NCI-H2107 treated with DMSO at 0.1 percent for 48 hours (cell line): ENCODE measurements around the gene ELOVL6.
A peak's percentile ranks its signal among the peaks of the same experiment; 100 is the strongest.
"Not testable (repeated sequence)": the region's sequence is repeated elsewhere in the genome, so short reads cannot be mapped to it uniquely, and the experiment has no call there.

Experiments used
- DNase-seq: peaks from one replicate; lab custom pipeline; 2025; ENCODE audit not compliant: unreplicated experiment; lab: John Stamatoyannopoulos, UW

ELOVL6 gene

GRCh38 chr4:110196871-110197528 is 1.4 kb downstream of the ELOVL6 start:
- peak; percentile 5 for DNase-seq

- DNase-seq: no peak
Measured at GRCh38 chr4:110196206-110196870, 2.1 kb downstream of the ELOVL6 start.

GRCh38 chr4:110195561-110196205 is 2.7 kb downstream of the ELOVL6 start:
- no peak for DNase-seq

- DNase-seq: peak; percentile 82
Measured at GRCh38 chr4:110193822-110194761, 4.3 kb downstream of the ELOVL6 start.

- DNase-seq: not testable (repeated sequence)
Measured at GRCh38 chr4:110193287-110193686, 5.1 kb downstream of the ELOVL6 start.

GRCh38 chr4:110190249-110190648 is 8.2 kb downstream of the ELOVL6 start:
- DNase-seq: no peak

- no peak for DNase-seq
Measured at GRCh38 chr4:110188113-110188512, 10.3 kb downstream of the ELOVL6 start.

- no peak for DNase-seq
Measured at GRCh38 chr4:110184791-110185155, 13.6 kb downstream of the ELOVL6 start.

GRCh38 chr4:110184140-110184790 is 14.2 kb downstream of the ELOVL6 start:
- no peak for DNase-seq

GRCh38 chr4:110183643-110184042 is 14.8 kb downstream of the ELOVL6 start:
- peak; percentile 21 for DNase-seq

- no peak for DNase-seq
Measured at GRCh38 chr4:110183058-110183457, 15.4 kb downstream of the ELOVL6 start.

GRCh38 chr4:110181890-110182289 is 16.5 kb downstream of the ELOVL6 start:
- no peak for DNase-seq

GRCh38 chr4:110175634-110176033 is 22.8 kb downstream of the ELOVL6 start:
- DNase-seq: no peak

- peak; percentile 73 for DNase-seq
Measured at GRCh38 chr4:110172972-110173371, 25.4 kb downstream of the ELOVL6 start.

- DNase-seq: no peak
Measured at GRCh38 chr4:110171971-110172370, 26.4 kb downstream of the ELOVL6 start.

GRCh38 chr4:110170861-110171260 is 27.6 kb downstream of the ELOVL6 start:
- DNase-seq: no peak

- no peak for DNase-seq
Measured at GRCh38 chr4:110165382-110166286, 32.8 kb downstream of the ELOVL6 start.

- DNase-seq: no peak
Measured at GRCh38 chr4:110164856-110165255, 33.6 kb downstream of the ELOVL6 start.

GRCh38 chr4:110164251-110164650 is 34.2 kb downstream of the ELOVL6 start:
- no peak for DNase-seq
